Measurements from ENCODE around the gene USP32.
"Not testable (repeated sequence)": the region's sequence is repeated elsewhere in the genome, so short reads cannot be mapped to it uniquely, and the experiment has no call there.

Gene USP32

DNA sequence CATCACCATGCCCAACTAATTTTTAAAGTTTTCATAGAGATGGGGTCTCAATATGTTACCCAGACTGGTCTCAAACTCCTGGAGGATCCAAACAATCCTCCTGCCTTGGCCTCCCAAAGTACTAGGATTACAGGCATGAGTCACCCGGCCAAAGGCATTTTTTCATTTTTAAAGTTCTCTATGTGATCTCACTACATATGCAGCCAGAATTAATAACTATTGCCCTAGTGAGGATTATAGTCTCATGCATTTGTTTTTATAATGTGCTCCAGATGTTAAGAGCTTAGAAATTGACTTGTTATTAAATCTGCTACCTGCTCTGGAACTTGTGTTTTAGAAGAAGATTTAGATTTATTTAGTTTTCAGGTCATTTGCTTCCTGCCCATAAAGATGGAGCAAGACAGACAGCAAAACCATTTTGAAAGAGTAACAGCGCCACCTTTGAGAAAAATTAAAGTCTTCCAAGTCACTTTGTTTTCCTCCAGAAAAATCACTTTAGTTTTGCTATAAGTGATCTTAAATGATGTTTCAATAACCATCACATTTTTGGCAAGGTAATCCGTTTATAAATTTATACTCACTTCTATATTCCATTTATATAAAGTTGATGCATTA, 162.6 kb downstream of the USP32 start:
- TF ChIP-seq, protein P1, sequence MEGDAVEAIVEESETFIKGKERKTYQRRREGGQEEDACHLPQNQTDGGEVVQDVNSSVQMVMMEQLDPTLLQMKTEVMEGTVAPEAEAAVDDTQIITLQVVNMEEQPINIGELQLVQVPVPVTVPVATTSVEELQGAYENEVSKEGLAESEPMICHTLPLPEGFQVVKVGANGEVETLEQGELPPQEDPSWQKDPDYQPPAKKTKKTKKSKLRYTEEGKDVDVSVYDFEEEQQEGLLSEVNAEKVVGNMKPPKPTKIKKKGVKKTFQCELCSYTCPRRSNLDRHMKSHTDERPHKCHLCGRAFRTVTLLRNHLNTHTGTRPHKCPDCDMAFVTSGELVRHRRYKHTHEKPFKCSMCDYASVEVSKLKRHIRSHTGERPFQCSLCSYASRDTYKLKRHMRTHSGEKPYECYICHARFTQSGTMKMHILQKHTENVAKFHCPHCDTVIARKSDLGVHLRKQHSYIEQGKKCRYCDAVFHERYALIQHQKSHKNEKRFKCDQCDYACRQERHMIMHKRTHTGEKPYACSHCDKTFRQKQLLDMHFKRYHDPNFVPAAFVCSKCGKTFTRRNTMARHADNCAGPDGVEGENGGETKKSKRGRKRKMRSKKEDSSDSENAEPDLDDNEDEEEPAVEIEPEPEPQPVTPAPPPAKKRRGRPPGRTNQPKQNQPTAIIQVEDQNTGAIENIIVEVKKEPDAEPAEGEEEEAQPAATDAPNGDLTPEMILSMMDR (IDR thresholded peaks at IDR 0.05; ENCODE audit: borderline replicate concordance, insufficient read depth, low read depth, low read length): no peak
- H3K4me3 ChIP-seq (ENCODE audit: low read depth, low read length): no peak overlapping the region

DNA sequence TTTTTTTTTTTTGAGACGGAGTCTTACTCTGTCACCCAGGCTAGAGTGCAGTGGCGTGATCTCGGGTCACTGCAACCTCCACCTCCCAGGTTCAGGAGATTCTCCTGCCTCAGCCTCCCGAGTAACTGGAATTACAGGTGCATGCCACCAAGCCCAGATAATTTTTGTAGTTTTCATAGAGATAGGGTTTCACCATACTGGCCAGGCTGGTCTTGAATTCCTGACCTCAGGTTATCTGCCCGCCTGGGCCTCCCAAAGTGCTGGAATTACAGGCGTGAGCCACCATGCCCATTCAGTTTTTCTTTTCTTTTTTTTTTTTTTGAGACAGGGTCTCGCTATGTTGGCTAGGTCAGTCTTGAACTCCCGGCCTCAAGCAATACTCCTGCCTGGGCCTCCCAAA, 164.7 kb downstream of the USP32 start:
- H3K4me3 ChIP-seq (ENCODE audit: low read depth, low read length): not testable (repeated sequence)

DNA sequence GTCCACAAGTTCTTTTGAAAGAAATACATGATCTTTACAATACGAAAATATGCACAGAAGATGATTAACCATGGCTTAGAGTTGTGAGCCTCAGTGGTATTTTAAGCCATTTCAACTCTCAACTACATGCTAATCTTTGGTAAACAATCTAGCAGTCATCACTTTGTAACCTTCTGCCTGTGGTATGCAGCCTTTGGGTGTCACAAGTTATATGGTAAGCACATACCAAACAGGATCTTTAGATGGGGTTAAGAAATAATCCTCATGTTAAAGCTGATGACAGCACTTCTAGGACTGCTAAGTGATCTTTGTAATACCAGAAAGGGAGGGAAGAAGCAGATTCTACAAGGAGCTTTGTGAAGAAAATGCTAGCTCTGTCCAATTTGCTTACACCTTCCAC, 167.9 kb downstream of the USP32 start:
- H3K4me3 ChIP-seq (ENCODE audit: low read depth, low read length): no peak overlapping the region
- TF ChIP-seq, protein P1 (IDR thresholded peaks at IDR 0.05; ENCODE audit: borderline replicate concordance, insufficient read depth, low read depth, low read length): no peak

DNA sequence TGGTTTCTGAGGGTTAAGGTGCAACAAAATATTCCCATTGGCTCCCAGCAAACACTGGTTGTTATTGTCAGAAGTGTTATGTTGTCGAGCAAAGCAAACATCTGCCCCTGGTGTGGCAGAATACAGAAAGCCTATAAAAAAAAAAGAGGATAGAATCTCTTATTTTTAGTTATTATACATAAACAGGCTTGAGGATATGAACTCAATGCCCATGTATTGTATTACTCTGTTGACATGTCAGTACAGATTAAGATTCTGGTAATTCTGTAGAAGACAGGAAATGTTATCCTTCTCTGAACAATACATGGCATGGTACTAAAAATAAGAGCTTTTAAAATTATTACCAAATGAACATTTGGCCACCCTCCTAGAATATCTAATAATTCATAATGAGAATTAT, 168.5 kb downstream of the USP32 start:
- TF ChIP-seq, protein P1 (IDR thresholded peaks at IDR 0.05; ENCODE audit: borderline replicate concordance, insufficient read depth, low read depth, low read length): no peak
- no peak overlapping the region for H3K4me3 ChIP-seq (ENCODE audit: low read depth, low read length)

DNA sequence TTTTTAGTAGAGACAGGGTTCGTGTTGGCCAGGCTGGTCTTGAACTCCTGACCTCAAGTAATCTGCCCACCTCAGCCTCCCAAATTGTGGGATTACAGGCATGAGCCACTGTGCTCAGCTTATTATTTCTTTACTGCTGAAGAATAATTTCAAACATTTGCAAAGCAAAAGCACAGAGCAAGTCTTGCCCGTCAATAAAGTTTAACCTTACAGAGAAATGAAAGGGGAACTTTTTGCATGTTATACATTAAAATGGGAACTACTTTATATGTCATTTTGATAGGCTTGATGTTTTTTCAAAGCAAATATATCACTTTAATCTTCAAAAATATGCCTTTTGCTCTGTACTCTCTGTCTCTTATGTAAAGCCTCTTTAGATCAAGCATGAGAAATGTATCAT, 173.2 kb downstream of the USP32 start:
- H3K4me3 ChIP-seq (ENCODE audit: low read depth, low read length): not testable (repeated sequence)

DNA sequence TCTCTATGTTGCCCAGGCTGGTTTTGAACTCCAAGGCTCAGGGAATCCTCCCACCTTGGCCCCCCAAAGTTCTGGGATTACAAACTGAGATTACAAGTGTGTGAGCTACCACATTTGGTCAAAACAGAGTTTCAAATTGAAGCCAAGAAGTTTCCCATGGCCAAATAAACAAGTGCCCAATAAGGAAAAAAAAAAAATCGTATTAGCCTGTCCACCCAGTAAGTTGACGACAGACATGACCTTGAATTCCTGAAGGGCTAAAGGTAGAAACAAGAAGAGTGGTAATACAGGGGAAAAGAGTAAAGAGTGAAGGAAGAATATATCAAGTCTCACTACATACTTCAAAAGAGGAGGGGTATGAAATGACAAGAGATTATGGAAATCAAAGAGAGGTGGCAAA, 176.0 kb downstream of the USP32 start:
- not testable (repeated sequence) for H3K4me3 ChIP-seq (ENCODE audit: low read depth, low read length)

DNA sequence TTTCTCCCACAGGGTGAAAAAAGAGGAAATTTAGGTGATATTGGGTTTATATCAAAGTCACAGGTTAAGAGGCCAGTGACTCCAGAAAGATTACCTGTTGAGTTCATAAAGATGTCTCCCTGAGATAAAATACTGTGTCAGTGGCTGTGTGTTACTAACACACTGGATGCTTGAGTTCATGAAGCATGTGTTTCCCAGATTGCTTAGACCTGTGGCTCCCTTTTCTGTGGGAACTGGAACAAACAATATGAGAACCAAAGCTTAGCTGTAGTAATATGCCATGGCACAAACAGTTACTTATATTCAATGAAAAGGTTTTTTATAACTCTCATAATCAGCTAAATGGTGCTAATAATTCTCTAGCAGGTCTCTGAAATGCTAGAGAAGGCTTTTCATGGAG, 180.7 kb downstream of the USP32 start:
- H3K4me3 ChIP-seq (ENCODE audit: low read depth, low read length): not testable (repeated sequence)

DNA sequence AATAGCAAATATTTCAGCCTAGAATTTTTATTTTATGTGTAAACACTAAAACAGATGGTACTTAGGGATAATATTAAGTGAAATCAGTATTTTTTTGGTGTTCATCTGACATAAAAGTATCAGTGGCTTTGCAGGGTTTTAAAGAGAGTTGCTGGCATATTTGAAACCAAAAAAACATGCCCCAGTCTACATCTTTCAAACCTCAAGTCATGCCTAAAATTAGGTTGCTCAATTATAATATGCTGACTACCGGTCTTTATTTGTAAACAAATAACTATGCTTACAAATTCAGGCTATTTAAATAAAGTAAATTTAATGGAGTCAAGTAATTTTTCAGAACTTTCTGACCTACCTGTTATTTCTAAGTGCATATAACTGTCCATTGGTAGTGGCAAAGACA, 183.6 kb downstream of the USP32 start:
- not testable (repeated sequence) for H3K4me3 ChIP-seq (ENCODE audit: low read depth, low read length)

DNA sequence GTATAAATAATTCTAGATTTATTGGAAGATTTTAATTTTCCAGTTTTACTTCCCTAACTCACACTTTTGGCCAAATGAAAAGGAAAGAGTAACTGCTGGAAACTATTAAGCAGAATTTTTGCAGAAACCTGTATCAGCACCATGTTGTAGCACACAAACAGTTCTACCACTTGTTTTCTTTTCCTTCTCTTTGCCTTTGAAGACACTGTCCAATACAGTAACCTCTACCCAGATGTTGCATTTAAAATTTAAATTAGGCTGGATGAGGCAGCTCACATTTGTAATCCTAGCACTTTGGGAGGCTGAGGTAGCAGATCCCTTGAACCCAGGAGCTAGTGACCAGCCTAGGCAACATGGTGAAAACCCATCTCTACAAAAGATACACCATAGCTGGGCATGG, 186.2 kb downstream of the USP32 start:
- not testable (repeated sequence) for H3K4me3 ChIP-seq (ENCODE audit: low read depth, low read length)

DNA sequence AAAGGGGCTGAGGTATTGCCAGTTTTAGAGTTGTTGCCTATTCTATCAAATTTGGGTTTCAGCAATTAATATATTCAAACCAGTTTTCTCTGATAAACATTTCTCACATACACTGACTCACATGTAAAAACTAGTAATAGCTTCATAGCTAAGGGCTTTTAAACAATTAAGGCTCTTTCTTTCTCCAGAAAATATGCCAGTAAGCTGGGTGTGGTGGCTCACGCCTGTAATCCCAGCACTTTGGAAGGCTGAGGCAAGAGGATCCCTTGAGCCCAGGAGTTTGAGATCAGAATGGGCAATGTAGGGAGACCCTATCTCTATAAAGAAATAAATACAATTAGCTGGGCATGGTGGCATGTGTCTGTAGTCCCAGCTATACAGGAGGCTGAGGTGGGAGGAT, 193.3 kb downstream of the USP32 start:
- not testable (repeated sequence) for H3K4me3 ChIP-seq (ENCODE audit: low read depth, low read length)

DNA sequence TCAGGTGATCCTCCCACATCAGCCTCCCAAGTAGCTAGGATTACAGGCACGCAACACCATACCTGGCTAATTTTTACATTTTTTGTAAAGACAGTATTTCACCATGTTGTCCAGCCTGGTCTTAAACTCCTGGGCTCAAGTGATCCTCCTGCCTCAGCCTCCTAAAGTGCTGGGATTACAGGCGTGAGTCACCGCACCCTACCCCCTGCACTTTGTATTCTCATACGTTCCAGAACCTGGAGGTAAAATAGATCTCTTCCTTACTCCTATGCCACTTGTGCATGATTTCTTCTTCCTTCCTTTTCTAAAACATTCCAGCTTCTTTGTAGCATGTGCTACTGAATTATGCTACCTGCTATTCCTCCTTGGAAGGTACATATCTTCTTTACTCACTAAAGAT, 197.8 kb downstream of the USP32 start:
- H3K4me3 ChIP-seq (ENCODE audit: low read depth, low read length): not testable (repeated sequence)

DNA sequence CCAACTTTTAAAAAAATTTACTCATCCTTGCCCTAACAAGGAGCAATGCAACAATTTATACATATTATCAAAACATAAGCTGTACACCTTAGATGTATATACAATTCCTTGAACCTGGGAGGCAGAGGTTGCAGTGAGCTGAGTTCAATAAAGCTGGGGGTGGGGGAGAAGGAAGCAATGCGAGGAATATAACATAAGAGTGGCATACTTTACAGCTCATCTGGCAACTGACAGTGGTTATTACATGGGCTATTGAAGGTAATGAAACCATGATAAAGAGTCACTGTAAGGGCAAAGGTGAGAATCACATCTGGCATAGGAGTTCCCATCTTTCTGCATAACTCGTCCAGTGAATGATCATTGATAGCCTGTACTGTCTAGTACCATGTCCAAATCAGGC, 198.5 kb downstream of the USP32 start:
- no peak overlapping the region for H3K4me3 ChIP-seq (ENCODE audit: low read depth, low read length)
- TF ChIP-seq, protein P1 (IDR thresholded peaks at IDR 0.05; ENCODE audit: borderline replicate concordance, insufficient read depth, low read depth, low read length): no peak

DNA sequence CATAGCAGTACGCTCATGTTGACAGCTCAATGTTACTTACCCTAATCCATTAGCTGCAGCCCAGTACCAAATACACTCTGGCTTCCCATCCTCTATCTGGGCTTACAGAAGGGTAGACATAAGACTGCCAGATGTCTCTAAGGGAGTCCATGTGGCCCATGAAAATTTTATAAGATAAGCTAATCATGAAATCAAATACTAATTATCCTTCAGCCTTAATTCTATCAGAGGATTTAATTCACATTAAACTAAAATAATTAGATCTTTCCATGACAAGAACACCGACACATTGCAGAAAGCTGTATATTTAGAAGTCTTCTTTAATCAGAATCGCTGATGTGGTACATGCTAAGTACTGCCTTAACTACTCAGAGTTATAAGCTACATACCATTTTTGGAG, 198.9 kb downstream of the USP32 start:
- H3K4me3 ChIP-seq (ENCODE audit: low read depth, low read length): not testable (repeated sequence)

DNA sequence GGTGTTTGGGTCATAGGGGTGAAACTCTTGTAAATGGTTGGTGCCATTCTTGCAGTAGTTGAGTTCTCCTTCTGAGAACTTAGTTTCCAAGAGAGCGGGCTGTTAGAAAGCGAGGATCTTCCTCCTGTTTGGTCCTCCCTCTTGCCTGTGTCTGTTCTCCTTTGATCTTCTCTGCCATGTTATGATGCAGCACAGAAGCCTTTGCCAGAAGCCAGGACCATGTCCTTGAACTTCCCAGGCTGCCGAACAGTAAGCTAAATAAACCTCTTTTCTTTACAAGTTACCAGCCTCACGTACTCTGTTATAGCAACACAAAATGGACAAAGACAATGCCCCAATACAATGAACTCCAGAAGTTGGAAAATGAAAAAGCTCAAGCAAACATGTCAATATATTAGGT, 201.9 kb downstream of the USP32 start:
- H3K4me3 ChIP-seq (ENCODE audit: low read depth, low read length): not testable (repeated sequence)
